Brain microvascular endothelial cell (primary cell): ENCODE results near the gene DNAJB6.

Experiments used
- DNase-seq: peaks from one replicate; pipeline ENCODE4 v3.0.0-alpha.2; 2020
- H3K27ac ChIP-seq: fragments of 250-450 bp; sonication (Bioruptor Pico); 2 replicates; pipeline ENCODE4 v1.5.1; 2020; ENCODE audit warnings: mild to moderate bottlenecking, moderate library complexity
- H3K27me3 ChIP-seq: fragments of 250-450 bp; sonication (Bioruptor Pico); replicated peaks from 2 replicates; pipeline ENCODE4 v1.5.1; 2020; ENCODE audit warnings: mild to moderate bottlenecking
- H3K36me3 ChIP-seq: fragments of 250-450 bp; sonication (Bioruptor Pico); replicated peaks from 2 replicates; pipeline ENCODE4 v1.5.1; 2020; ENCODE audit warnings: mild to moderate bottlenecking
- H3K4me3 ChIP-seq: 2 replicates; pipeline ENCODE4 v1.5.1; 2011; ENCODE audit warnings: low read depth, mild to moderate bottlenecking, control low read depth, low read length, moderate library complexity
- CTCF ChIP-seq: IDR thresholded peaks from 2 replicates; pipeline ENCODE4 v1.5.1; 2011; ENCODE audit warnings: low read depth, mild to moderate bottlenecking, moderate library complexity, low read length, control low read depth, inconsistent platforms; ENCODE audit errors: missing control alignments
- in situ Hi-C: cut with HindIII; loops from 2 replicates; pipeline ENCODE4 v1.10.0; 2017; ENCODE audit warnings: low sequenced_read_pairs, low pct_ligation_motif_present

DNAJB6 gene

DNA sequence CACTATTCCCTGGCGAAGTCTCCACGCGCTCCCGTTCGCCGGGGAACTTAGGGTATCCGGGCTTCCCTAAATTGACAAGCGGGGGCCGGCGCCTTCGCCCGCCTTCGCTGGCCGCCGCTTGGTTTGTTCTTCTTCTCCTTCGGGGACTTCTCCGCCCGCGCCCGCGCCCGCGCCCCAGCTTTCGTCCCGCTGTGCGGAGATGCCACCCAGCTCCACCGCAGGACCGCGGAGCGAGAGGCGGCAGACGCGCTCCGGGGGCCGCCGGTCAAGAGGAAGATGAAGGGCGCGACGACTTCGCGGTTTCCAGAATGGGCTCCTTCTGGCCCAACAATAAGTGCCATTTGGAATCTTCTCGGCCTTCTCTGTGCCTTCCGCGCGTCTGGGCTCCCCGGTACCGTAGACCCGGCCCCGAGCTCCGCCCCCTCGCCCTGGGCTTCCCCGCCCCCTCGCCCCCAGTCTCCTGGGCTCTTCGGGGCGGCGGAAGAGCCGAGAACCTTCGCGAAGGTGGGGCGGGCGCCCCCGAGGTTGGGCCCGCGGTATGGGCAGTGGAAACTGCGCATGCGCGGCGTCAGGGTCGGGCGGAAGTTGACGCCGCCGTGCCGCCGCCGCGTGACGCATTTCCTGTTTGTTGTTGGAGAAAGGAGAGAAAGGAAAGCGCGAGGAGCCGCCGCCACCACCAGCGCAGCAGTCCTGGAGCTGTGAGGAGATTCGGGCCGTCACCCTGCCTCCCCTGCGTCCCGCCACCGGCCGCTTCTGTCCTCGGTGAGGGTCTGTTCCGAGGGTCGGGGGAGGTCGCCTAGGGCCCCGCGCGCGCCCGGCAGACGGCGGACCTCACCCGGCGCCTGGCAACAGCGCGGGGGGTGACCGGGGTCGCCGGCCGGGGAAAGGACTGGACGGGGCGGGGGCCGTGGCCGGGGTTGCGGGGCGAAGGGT lies at the start of gene DNAJB6:
DNAJB6 (plus strand) TSS at position 622 of the 933 bp plus-strand sequence. CDS start 21,569 bp downstream, outside the sequence.
- no peak for TF ChIP-seq CTCF
- in situ Hi-C loops: no loop called here
- Histone ChIP-seq H3K4me3 (peak within 1 kb of the TSS; percentile 73), H3K36me3 (no peaks in the 10 kb centered on the region), H3K27ac (peak within 1 kb of the TSS; percentile 97), H3K27me3 (no peaks in the 10 kb centered on the region)
- DNase-seq: peak; percentile 83

GRCh38 chr7:157291404-157292080 lies 45.3 kb upstream of the DNAJB6 start:
- H3K4me3 ChIP-seq: no peak overlapping the region
- in situ Hi-C loops: no loop called here
- no peaks in the 10 kb centered on the region for H3K36me3 ChIP-seq
- no peak overlapping the region for H3K27ac ChIP-seq
- H3K27me3 ChIP-seq: no peaks in the 10 kb centered on the region
- DNase-seq: no peak
- TF ChIP-seq CTCF: no peak

- H3K27me3 ChIP-seq: no peaks in the 10 kb centered on the region
- no peak overlapping the region for H3K4me3 ChIP-seq
- in situ Hi-C loops: no loop called here
- TF ChIP-seq CTCF: no peak
- no peak for DNase-seq
- H3K27ac ChIP-seq: no peak overlapping the region
- H3K36me3 ChIP-seq: no peaks in the 10 kb centered on the region
Observed at GRCh38 chr7:157292258-157292657, 44.5 kb upstream of the DNAJB6 start.

DNA sequence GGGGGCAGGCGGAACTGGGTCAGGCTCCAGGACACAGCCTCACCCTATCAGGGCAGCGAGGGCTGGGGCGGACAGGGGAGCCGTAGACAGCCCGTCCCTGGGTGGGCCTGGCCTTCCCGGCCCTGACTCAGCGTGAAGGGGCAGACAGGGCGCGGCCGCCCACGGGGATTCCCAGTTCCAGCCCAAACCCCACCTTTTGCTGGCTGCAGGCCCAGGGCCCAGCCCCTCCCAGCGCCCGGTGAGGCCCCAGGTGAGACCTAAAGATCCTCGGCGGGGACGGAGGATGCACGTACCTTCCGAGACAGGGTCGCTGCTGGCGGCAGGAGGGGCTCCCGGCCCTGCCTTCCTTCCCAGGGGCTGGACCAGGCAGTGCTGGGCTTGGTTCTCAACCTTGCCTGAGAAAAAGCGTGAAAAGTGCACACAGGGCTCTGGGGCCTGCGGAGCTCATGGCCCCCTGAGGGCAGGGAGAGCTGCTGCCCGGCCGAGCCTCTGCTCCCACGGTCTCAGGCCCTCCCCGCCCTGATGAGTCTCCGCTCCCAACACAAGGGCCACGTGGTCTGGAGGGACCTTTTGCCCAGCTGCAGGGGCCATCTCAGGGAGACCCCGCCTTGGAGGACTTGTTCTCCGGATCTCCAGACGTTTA lies 43.9 kb upstream of the DNAJB6 start:
- in situ Hi-C loops: no loop called here
- H3K27me3 ChIP-seq: no peaks in the 10 kb centered on the region
- no peak overlapping the region for H3K27ac ChIP-seq
- DNase-seq: no peak
- no peak overlapping the region for H3K4me3 ChIP-seq
- no peaks in the 10 kb centered on the region for H3K36me3 ChIP-seq
- no peak for TF ChIP-seq CTCF

- no peak overlapping the region for H3K27ac ChIP-seq
- H3K4me3 ChIP-seq: no peak overlapping the region
- no peaks in the 10 kb centered on the region for H3K27me3 ChIP-seq
- DNase-seq: no peak
- no peaks in the 10 kb centered on the region for H3K36me3 ChIP-seq
- TF ChIP-seq CTCF: no peak
- in situ Hi-C loops: no loop called here
Observed at GRCh38 chr7:157293413-157293788, 43.4 kb upstream of the DNAJB6 start.
